PFSK-1 (cell line): ENCODE measurements around the gene VCP. TPM values are rescaled to one million over a fixed set of nuclear protein-coding genes. Genes with fewer than 3 reads are reported as not detected.
A peak's percentile ranks its signal among the peaks of the same experiment; 100 is the strongest.

ENCODE experiments used
- FOXP2 ChIP-seq: optimal IDR thresholded peaks from 2 replicates; pipeline ENCODE3; 2011; ENCODE audit warnings: borderline replicate concordance, control low read depth, inconsistent platforms; ENCODE audit not compliant: insufficient read depth; ENCODE audit errors: extremely low read length, extremely low read depth
- POLR2AphosphoS5 ChIP-seq: IDR thresholded peaks from 2 replicates; pipeline ENCODE4 v1.6.1; 2012; ENCODE audit warnings: low read depth, mild to moderate bottlenecking, control low read depth, low read length, moderate library complexity
- REST ChIP-seq, 2 experiments: IDR thresholded peaks; 2 replicates each; pipeline versions ENCODE4 v1.6.1 to v1.8.0; 2011 to 2012; ENCODE audit warnings: low read depth in 2 of 2, low read length in 2 of 2, control low read depth in 1 of 2, inconsistent platforms in 1 of 2, mild to moderate bottlenecking in 1 of 2, moderate library complexity in 1 of 2; ENCODE audit not compliant: insufficient read depth in 1 of 2
- SIN3A ChIP-seq: IDR thresholded peaks from 2 replicates; pipeline ENCODE4 v1.6.1; 2012; ENCODE audit warnings: mild to moderate bottlenecking, low read length, moderate library complexity, borderline replicate concordance; ENCODE audit not compliant: insufficient read depth
- TAF1 ChIP-seq: IDR thresholded peaks from 2 replicates; pipeline ENCODE4 v1.6.1; 2012; ENCODE audit warnings: low read length, control low read depth, borderline replicate concordance; ENCODE audit not compliant: insufficient read depth
- polyA plus RNA-seq: library from polyadenylated mRNA; unstranded; fragments of >200 nt; gene quantifications from one replicate; pipeline ENCODE4 v1.2.1, GENCODE V29; 2012; ENCODE audit warnings: low read depth, missing spikeins; ENCODE audit not compliant: insufficient read length

VCP gene
- 153 TPM for polyA plus RNA-seq

- no peak; the same call in none of the 2 replicates for TF ChIP-seq TAF1
- TF ChIP-seq FOXP2: no peak
- TF ChIP-seq REST (IDR thresholded peaks at IDR 0.05; ENCODE audit: insufficient read depth in 1 of 2, low read depth in 2 of 2, low read length in 2 of 2): no peak
- TF ChIP-seq POLR2AphosphoS5: peak; percentile 85
Observed at GRCh38 chr9:35072461-35073278, at the start of gene VCP. Gene VCP (minus strand): TSS chr9:35072625. CDS start chr9:35072353, 272 bp downstream.

DNA sequence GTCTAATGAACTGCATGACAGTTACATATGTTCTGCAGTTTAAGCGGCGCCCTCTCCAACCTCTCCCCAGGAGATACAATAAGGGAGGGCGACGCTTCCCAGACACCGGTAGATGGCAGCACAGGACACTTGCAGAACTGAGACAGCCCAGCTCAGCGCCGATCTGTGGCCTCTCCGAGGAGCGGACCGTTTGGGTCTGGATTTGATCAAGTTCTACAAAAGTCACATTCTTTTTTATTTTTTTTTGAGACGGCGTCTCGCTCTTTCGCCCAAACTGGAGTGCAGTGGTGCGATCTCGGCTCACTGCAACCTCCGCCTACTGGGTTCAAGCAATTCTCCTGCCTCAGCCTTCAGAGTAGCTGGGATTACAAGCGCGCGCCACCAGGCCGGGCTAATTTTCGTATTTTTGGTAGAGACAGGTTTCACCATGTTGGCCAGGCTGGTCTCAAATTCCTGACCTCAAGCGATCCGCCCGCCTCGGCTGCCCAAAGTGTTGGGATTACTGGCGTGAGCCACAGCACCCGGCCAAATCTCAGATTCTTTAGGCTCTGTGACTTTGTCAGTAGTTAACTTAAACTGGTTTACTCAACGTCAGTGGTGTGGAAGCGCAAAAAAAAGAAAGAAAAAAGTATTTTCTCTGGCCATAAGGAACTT lies 44.6 kb upstream of the VCP start:
- TF ChIP-seq TAF1 (no peak), REST (IDR thresholded peaks at IDR 0.05; ENCODE audit: insufficient read depth in 1 of 2, low read depth in 2 of 2, low read length in 2 of 2) (no peak), SIN3A (no peak), FOXP2 (no peak)

- TF ChIP-seq TAF1: no peak
- TF ChIP-seq POLR2AphosphoS5: no peak
- no peak for TF ChIP-seq REST (IDR thresholded peaks at IDR 0.05; ENCODE audit: insufficient read depth in 1 of 2, low read depth in 2 of 2, low read length in 2 of 2)
- no peak for TF ChIP-seq FOXP2
- TF ChIP-seq SIN3A: no peak
Observed at GRCh38 chr9:35116539-35116897, 44.1 kb upstream of the VCP start.

GRCh38 chr9:35115680-35116538 lies 43.5 kb upstream of the VCP start, which contains the start of gene ATOSB:
Gene ATOSB (minus strand): TSS chr9:35115862. CDS start chr9:35108274, 7,588 bp downstream.
- TF ChIP-seq SIN3A (peak; percentile 61; the same call in 1 of the 2 replicates), TAF1 (no peak), POLR2AphosphoS5 (no peak), FOXP2 (peak; percentile 47)
